Astrocyte of the cerebellum (primary cell): ENCODE results near the gene ZAR1L.
A peak's percentile ranks its signal among the peaks of the same experiment; 100 is the strongest.

Source experiments
- DNase-seq: peaks from one replicate; pipeline ENCODE4 v3.0.0-alpha.2; 2011; ENCODE audit warnings: low read depth
- H3K4me3 ChIP-seq: 2 replicates; pipeline ENCODE4 v1.5.1; 2011; ENCODE audit warnings: mild to moderate bottlenecking, low read depth, low read length, moderate library complexity
- in situ Hi-C: cut with HindIII; loops from 2 replicates; pipeline ENCODE4 v1.10.0; 2017; ENCODE audit warnings: low sequenced_read_pairs
- TF ChIP-seq, protein P1 (sequence below): IDR thresholded peaks from 2 replicates; pipeline ENCODE4 v1.5.1; 2012; ENCODE audit warnings: low read length, low read depth, moderate library complexity, mild to moderate bottlenecking; ENCODE audit errors: missing control alignments

Gene ZAR1L

DNA sequence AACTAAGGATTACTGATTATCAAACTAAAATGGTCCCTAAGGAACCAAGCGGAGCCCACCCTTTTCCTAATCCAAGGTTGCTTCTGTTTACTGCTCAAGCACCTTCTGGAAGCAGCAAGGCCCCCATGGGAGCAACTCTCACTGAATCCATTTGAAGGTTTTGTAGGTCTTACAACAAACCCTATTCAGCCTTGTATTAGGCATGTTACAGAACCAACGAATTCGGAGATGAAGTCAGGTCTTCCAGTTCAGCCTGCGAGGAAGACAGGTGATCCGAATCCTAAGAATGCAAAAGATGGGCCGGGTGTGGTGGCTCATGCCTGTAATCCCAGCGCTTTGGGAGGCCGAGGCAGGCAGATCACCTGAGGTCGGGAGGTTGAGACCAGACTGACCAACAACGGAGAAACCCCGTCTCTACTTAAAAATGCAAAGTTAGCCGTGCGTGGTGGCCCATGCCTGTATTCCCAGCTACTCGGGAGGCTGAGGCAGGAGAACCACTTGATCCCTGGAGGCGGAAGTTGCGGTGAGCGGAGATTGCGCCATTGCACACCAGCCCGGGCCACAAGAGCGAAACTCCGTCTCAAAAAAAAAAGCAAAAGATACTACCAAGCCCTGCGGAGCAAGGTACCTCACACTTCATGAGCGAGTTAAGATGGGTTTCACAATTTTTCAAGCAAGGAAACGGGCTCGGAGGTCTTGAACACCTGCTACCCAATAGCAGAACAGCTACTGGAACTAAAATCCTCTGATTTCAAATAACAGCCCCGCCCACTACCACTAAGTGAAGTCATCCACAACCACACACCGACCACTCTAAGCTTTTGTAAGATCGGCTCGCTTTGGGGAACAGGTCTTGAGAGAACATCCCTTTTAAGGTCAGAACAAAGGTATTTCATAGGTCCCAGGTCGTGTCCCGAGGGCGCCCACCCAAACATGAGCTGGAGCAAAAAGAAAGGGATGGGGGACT, 609 bp downstream of the ZAR1L start:
- H3K4me3 ChIP-seq, result peak overlapping the region; percentile 69
- in situ Hi-C loops, result no loop called here
- TF ChIP-seq, protein P1, sequence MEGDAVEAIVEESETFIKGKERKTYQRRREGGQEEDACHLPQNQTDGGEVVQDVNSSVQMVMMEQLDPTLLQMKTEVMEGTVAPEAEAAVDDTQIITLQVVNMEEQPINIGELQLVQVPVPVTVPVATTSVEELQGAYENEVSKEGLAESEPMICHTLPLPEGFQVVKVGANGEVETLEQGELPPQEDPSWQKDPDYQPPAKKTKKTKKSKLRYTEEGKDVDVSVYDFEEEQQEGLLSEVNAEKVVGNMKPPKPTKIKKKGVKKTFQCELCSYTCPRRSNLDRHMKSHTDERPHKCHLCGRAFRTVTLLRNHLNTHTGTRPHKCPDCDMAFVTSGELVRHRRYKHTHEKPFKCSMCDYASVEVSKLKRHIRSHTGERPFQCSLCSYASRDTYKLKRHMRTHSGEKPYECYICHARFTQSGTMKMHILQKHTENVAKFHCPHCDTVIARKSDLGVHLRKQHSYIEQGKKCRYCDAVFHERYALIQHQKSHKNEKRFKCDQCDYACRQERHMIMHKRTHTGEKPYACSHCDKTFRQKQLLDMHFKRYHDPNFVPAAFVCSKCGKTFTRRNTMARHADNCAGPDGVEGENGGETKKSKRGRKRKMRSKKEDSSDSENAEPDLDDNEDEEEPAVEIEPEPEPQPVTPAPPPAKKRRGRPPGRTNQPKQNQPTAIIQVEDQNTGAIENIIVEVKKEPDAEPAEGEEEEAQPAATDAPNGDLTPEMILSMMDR, result no peak
- DNase-seq, result peak; percentile 27

- no peak overlapping the region for H3K4me3 ChIP-seq
- in situ Hi-C loops, result no loop called here
- TF ChIP-seq, protein P1, result no peak
- DNase-seq, result no peak
Observed at GRCh38 chr13:32311188-32311897, 3.8 kb downstream of the ZAR1L start.

- no peak overlapping the region for H3K4me3 ChIP-seq
- TF ChIP-seq, protein P1, result peak; percentile 67
- in situ Hi-C loops, result no loop called here
- peak; percentile 42 for DNase-seq
Observed at GRCh38 chr13:32310134-32310706, 4.9 kb downstream of the ZAR1L start.

DNA sequence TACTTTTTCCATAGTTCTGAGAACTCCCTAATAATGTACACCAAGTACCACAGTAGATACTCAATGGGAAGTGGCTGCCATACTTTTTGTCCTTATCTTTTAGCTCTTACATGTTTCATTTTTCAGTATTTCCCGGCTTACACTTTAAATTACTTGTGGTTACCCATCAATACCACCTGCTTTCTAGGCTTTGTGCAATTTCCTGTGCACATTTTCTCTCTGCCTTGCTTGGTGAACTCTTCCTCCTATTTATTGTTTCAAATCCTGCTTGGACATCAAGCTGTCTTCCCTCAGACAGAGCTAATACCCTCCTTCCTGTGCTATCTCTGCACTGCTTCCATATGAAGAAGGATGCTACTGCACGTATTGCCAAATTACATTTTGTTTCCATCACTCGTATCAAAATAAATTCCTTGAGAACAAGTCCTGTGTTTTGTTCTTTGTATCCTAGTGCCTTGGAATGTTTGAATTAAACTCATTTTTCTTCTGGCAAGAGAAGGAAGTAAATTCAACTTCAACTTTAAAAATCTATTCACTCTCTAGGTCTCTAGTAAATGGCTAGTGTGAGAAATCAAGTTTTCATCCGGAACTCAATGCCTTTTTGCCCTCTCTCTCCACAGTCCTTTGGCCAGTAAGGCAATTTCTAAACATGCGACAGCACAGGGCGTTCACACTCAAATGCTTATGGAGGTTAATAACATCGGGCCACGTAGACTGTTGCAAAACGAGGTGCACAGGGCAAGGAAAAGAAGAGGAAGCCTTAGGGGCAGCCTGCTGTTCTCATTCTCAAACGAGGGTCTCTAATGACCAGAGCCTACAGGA, 5.6 kb downstream of the ZAR1L start:
- in situ Hi-C loops, result no loop called here
- TF ChIP-seq, protein P1, result no peak
- no peak for DNase-seq
- no peak overlapping the region for H3K4me3 ChIP-seq

GRCh38 chr13:32305646-32306045, 9.5 kb downstream of the ZAR1L start:
- no peak overlapping the region for H3K4me3 ChIP-seq
- TF ChIP-seq, protein P1, result no peak
- no peak for DNase-seq
- in situ Hi-C loops, result no loop called here

GRCh38 chr13:32302461-32302860, 12.7 kb downstream of the ZAR1L start:
- in situ Hi-C loops, result no loop called here
- TF ChIP-seq, protein P1, result no peak
- DNase-seq, result no peak
- no peak overlapping the region for H3K4me3 ChIP-seq
